ENCODE results near the gene EDN1.

DNA sequence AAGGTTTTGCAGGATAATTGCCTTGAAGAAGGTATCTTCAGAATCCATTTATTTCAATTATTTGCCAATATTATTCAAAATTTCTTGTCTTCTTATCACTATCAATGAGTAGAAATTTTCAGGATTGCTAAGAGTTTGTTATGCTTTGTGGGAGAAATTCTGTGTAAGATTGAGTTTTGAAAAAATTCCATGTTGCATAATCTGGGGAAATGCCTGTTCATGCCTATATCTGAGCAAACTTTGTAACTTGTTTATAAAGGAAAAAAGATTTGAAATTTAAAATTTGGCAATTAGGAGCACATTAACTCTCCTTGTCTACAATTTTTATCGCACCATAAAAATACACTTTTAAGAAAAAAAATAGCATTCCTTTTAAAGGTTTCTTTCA, 39.8 kb upstream of the EDN1 start:
- no peak for TF ChIP-seq POLR2A (IDR thresholded peaks at IDR 0.05; ENCODE audit: low read depth)
- no peak for TF ChIP-seq CTCF (IDR thresholded peaks at IDR 0.05)

Measured in esophagus muscularis mucosa (tissue), 3 donors.